WTC11 (cell line): Measurements from ENCODE around the gene COL4A2. TPM values are rescaled to one million over a fixed set of nuclear protein-coding genes. Genes with fewer than 3 reads are reported as not detected.
A peak's percentile ranks its signal among the peaks of the same experiment; 100 is the strongest.

Source experiments
- ATAC-seq: fragments of 200-7000 bp; cut with Tn5 transposase; 2 replicates; pipeline ENCODE4 v1.10.0; 2021; ENCODE audit warnings: mild to moderate bottlenecking, moderate library complexity
- CTCF ChIA-PET: fragments of 300-600 bp; sonication (Branson Sonifier 250); formaldehyde crosslinking; loops from one replicate; lab custom pipeline; 2021; ENCODE audit warnings: antibody characterized with exemption; lab: Charles Lee
- POLR2A ChIA-PET: fragments of 350-600 bp; sonication (Branson Sonifier 250); formaldehyde crosslinking; loops from one replicate; lab custom pipeline; 2021; ENCODE audit warnings: antibody characterized with exemption; lab: Charles Lee
- DNase-seq: peaks from one replicate; pipeline ENCODE4 v3.0.0; 2021; ENCODE audit warnings: low spot score
- H3K27ac Mint-ChIP-seq: 2 replicates; pipeline ENCODE4 v1.8.0; 2021; ENCODE audit warnings: mixed read lengths
- H3K27me3 Mint-ChIP-seq: 2 replicates; pipeline ENCODE4 v1.8.0; 2021; ENCODE audit warnings: low read depth, mild to moderate bottlenecking, moderate library complexity, mixed read lengths
- H3K36me3 Mint-ChIP-seq: 2 replicates; pipeline ENCODE4 v1.8.0; 2021; ENCODE audit warnings: mixed read lengths
- H3K4me1 Mint-ChIP-seq: 2 replicates; pipeline ENCODE4 v1.8.0; 2022; ENCODE audit warnings: mixed read lengths
- H3K4me3 Mint-ChIP-seq: 2 replicates; pipeline ENCODE4 v1.8.0; 2021; ENCODE audit warnings: mild to moderate bottlenecking, moderate library complexity, mixed read lengths
- H3K9me3 Mint-ChIP-seq: 2 replicates; pipeline ENCODE4 v1.8.0; 2021; ENCODE audit warnings: mixed read lengths
- E2F1 ChIP-seq: sonication (generic); formaldehyde crosslinking; IDR thresholded peaks from 2 replicates; pipeline ENCODE4 v1.8.0; 2022; ENCODE audit warnings: mild to moderate bottlenecking, missing genetic modification reagents
- ELF4 ChIP-seq: sonication (generic); formaldehyde crosslinking; IDR thresholded peaks from 2 replicates; pipeline ENCODE4 v1.8.1; 2022; ENCODE audit warnings: low read depth, mild to moderate bottlenecking, moderate library complexity, missing genetic modification reagents
- ESRRA ChIP-seq: sonication (generic); formaldehyde crosslinking; IDR thresholded peaks from 2 replicates; pipeline ENCODE4 v1.8.1; 2022; ENCODE audit warnings: mild to moderate bottlenecking, missing genetic modification reagents, borderline replicate concordance
- ETV6 ChIP-seq: sonication (generic); formaldehyde crosslinking; IDR thresholded peaks from 2 replicates; pipeline ENCODE4 v1.8.1; 2022; ENCODE audit warnings: mild to moderate bottlenecking, missing genetic modification reagents
- FOXK1 ChIP-seq: sonication (generic); formaldehyde crosslinking; IDR thresholded peaks from 2 replicates; pipeline ENCODE4 v1.8.0; 2022; ENCODE audit warnings: mild to moderate bottlenecking, moderate library complexity, missing genetic modification reagents
- GRHL2 ChIP-seq: fragments of 250-450 bp; sonication (Bioruptor Pico); IDR thresholded peaks from 2 replicates; pipeline ENCODE4 v1.8.0; 2022; ENCODE audit warnings: mild to moderate bottlenecking, moderate library complexity; ENCODE audit not compliant: insufficient replicate concordance, severe bottlenecking
- HMGA2 ChIP-seq: fragments of 250-450 bp; sonication (Bioruptor Pico); IDR thresholded peaks from 2 replicates; pipeline ENCODE4 v1.4.0; 2021; ENCODE audit warnings: mild to moderate bottlenecking, moderate library complexity
- MYBL2 ChIP-seq: sonication (generic); formaldehyde crosslinking; IDR thresholded peaks from 2 replicates; pipeline ENCODE4 v1.8.1; 2023; ENCODE audit warnings: mild to moderate bottlenecking, moderate library complexity, missing genetic modification reagents
- NFATC4 ChIP-seq: fragments of 250-450 bp; sonication (Bioruptor Pico); IDR thresholded peaks from 2 replicates; pipeline ENCODE4 v1.9.0; 2021; ENCODE audit warnings: mild to moderate bottlenecking
- NFE2L1 ChIP-seq: sonication (generic); formaldehyde crosslinking; IDR thresholded peaks from 2 replicates; pipeline ENCODE4 v1.8.1; 2023; ENCODE audit warnings: missing genetic modification reagents
- OVOL2 ChIP-seq: fragments of 250-450 bp; sonication (Bioruptor Pico); IDR thresholded peaks from 2 replicates; pipeline ENCODE4 v1.9.0; 2021; ENCODE audit warnings: mild to moderate bottlenecking, borderline replicate concordance
- RORB ChIP-seq: fragments of 250-450 bp; sonication (Bioruptor Pico); IDR thresholded peaks from 2 replicates; pipeline ENCODE4 v1.9.0; 2021; ENCODE audit warnings: mild to moderate bottlenecking
- SOX15 ChIP-seq: fragments of 250-450 bp; sonication (Bioruptor Pico); IDR thresholded peaks from 2 replicates; pipeline ENCODE4 v1.9.0; 2021; ENCODE audit warnings: mild to moderate bottlenecking
- TEAD1 ChIP-seq: sonication (generic); formaldehyde crosslinking; IDR thresholded peaks from 2 replicates; pipeline ENCODE4 v1.8.0; 2022; ENCODE audit warnings: mild to moderate bottlenecking, missing genetic modification reagents
- TEAD4 ChIP-seq: sonication (generic); formaldehyde crosslinking; IDR thresholded peaks from 2 replicates; pipeline ENCODE4 v1.8.0; 2022; ENCODE audit warnings: mild to moderate bottlenecking, missing genetic modification reagents
- ZNF396 ChIP-seq: fragments of 250-450 bp; sonication (Bioruptor Pico); IDR thresholded peaks from 2 replicates; pipeline ENCODE4 v1.8.0; 2021; ENCODE audit warnings: mild to moderate bottlenecking, moderate library complexity, borderline replicate concordance
- ZNF423 ChIP-seq: fragments of 250-450 bp; sonication (Bioruptor Pico); IDR thresholded peaks from 2 replicates; pipeline ENCODE4 v2.1.2; 2022; ENCODE audit warnings: mild to moderate bottlenecking, moderate library complexity
- ZNF671 ChIP-seq: fragments of 250-450 bp; sonication (Bioruptor Pico); IDR thresholded peaks from 2 replicates; pipeline ENCODE4 v1.8.0; 2021; ENCODE audit warnings: mild to moderate bottlenecking
- total RNA-seq: library from RNA; stranded (reverse); gene quantifications from 3 replicates; pipeline ENCODE4 v1.2.3, GENCODE V29; 2021
- TF ChIP-seq, protein P1 (sequence below): sonication (generic); formaldehyde crosslinking; IDR thresholded peaks from 2 replicates; pipeline ENCODE4 v1.8.0; 2023; ENCODE audit warnings: missing genetic modification reagents, mild to moderate bottlenecking, borderline replicate concordance
- TF ChIP-seq, protein P2 (sequence below): fragments of 250-450 bp; sonication (Bioruptor Pico); IDR thresholded peaks from 2 replicates; pipeline ENCODE4 v1.9.0; 2021; ENCODE audit warnings: mild to moderate bottlenecking

COL4A2 gene
- total RNA-seq, 1 experiment from 2014 or later, result 109 TPM

DNA sequence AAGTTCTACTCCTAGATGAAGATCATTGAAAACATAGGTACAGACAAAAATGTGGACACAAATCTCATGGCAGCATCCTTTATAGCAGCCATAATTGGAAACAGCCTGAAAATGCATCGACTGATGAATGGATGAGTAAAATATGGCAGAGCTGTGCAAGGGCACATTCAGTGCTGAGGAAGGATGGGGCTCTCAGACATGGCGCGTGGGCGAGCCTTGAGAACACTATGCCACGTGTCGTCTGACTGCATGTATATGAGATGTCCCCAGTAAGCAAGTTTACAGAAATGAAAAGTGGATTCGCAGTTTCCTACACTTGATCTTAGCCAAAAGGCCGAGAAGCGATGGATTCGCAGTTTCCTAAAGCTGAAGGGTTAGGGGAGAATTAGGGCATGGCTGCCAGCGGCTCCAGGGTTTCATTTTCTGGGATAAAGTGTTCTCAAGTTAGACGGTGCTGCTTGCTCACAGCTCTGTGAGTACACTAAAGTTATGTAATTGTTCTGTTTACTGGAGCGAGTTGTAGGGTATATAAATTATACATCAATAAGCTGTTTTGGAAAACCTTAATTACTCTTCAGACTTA is 176.4 kb downstream of the COL4A2 start:
- Mint-ChIP-seq H3K27me3 (no peaks in the 10 kb centered on the region), H3K36me3 (peaks cover 28% of the 10 kb centered on the region), H3K4me1 (peaks cover 34% of the 10 kb centered on the region), H3K9me3 (no peaks in the 10 kb centered on the region), H3K27ac (peak overlapping the region; percentile 81; the same call in 1 of the 2 replicates), H3K4me3 (no peak overlapping the region)
- CTCF ChIA-PET, result interaction anchor here (1.2 kb wide), 1 partner anchor 162 kb away, joined by 3 read pairs; no protein-coding TSS in a partner anchor
- DNase-seq (no peak), ATAC-seq (no peak)
- TF ChIP-seq ZNF396 (CRISPR knock-in tag), result no peak
- TF ChIP-seq ESRRA (CRISPR knock-in tag), result no peak
- no peak for TF ChIP-seq OVOL2 (CRISPR knock-in tag)
- no peak for TF ChIP-seq GRHL2 (CRISPR knock-in tag)
- no peak for TF ChIP-seq NFATC4 (CRISPR knock-in tag)
- TF ChIP-seq, protein P1, sequence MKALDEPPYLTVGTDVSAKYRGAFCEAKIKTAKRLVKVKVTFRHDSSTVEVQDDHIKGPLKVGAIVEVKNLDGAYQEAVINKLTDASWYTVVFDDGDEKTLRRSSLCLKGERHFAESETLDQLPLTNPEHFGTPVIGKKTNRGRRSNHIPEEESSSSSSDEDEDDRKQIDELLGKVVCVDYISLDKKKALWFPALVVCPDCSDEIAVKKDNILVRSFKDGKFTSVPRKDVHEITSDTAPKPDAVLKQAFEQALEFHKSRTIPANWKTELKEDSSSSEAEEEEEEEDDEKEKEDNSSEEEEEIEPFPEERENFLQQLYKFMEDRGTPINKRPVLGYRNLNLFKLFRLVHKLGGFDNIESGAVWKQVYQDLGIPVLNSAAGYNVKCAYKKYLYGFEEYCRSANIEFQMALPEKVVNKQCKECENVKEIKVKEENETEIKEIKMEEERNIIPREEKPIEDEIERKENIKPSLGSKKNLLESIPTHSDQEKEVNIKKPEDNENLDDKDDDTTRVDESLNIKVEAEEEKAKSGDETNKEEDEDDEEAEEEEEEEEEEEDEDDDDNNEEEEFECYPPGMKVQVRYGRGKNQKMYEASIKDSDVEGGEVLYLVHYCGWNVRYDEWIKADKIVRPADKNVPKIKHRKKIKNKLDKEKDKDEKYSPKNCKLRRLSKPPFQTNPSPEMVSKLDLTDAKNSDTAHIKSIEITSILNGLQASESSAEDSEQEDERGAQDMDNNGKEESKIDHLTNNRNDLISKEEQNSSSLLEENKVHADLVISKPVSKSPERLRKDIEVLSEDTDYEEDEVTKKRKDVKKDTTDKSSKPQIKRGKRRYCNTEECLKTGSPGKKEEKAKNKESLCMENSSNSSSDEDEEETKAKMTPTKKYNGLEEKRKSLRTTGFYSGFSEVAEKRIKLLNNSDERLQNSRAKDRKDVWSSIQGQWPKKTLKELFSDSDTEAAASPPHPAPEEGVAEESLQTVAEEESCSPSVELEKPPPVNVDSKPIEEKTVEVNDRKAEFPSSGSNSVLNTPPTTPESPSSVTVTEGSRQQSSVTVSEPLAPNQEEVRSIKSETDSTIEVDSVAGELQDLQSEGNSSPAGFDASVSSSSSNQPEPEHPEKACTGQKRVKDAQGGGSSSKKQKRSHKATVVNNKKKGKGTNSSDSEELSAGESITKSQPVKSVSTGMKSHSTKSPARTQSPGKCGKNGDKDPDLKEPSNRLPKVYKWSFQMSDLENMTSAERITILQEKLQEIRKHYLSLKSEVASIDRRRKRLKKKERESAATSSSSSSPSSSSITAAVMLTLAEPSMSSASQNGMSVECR (CRISPR knock-in tag), result no peak
- no peak for TF ChIP-seq ZNF671 (CRISPR knock-in tag)
- no peak for TF ChIP-seq ELF4 (CRISPR knock-in tag)
- TF ChIP-seq RORB, result no peak
- POLR2A ChIA-PET, result no interaction called here

DNA sequence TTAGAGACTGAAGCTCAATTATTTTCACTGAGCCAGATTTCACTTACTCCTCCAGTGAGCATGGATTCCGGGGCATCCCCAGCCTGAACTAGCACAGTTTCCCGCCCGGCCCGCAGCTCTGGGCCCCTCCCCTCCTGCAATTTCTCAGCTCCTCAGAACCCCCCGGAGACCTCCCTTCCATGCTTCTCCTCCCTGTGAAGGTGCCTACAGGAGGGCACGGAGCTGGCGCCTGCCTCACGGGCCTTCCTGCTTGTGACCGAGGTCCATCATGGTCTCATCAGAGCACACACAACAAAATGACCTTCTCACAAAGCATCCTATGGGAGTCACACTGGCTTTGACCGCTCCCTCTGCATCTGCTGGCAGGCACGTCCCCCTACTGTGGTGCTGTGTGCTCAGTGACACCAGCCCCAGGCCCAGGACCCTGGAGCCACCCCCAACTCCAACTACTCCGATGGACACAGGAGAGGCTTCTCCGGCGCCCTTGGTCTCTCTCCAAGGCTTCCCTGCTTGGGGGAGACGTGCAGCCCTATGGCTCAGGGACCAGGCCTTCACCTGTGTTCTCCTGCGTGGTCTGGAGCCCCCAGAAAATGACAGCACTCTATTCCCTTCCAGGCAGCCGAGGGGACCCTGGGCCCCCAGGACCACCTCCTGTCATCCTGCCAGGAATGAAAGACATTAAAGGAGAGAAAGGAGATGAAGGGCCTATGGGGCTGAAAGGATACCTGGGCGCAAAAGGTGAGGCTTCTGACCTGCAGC is 177.4 kb downstream of the COL4A2 start:
- POLR2A ChIA-PET, result interaction anchor here (0.7 kb wide), 1 partner anchor 186 kb away, joined by 3 read pairs; no protein-coding TSS in a partner anchor

GRCh38 chr13:110485604-110486003 is 178.5 kb downstream of the COL4A2 start:
- ATAC-seq, result peak; percentile 89
- Mint-ChIP-seq H3K36me3 (peaks cover 31% of the 10 kb centered on the region), H3K4me3 (no peak overlapping the region)
- peak; percentile 85; the same call in 1 of the 2 replicates for TF ChIP-seq TEAD4 (CRISPR knock-in tag)
- TF ChIP-seq NFATC4 (CRISPR knock-in tag), result no peak
- TF ChIP-seq SOX15, result peak; percentile 76; the same call in 1 of the 2 replicates
- TF ChIP-seq MYBL2 (CRISPR knock-in tag), result 0 out of 2 replicates have a peak, but pooled peaks have one; percentile 33
- peak; percentile 72; the same call in 1 of the 2 replicates for TF ChIP-seq TEAD1 (CRISPR knock-in tag)
- TF ChIP-seq, protein P2, sequence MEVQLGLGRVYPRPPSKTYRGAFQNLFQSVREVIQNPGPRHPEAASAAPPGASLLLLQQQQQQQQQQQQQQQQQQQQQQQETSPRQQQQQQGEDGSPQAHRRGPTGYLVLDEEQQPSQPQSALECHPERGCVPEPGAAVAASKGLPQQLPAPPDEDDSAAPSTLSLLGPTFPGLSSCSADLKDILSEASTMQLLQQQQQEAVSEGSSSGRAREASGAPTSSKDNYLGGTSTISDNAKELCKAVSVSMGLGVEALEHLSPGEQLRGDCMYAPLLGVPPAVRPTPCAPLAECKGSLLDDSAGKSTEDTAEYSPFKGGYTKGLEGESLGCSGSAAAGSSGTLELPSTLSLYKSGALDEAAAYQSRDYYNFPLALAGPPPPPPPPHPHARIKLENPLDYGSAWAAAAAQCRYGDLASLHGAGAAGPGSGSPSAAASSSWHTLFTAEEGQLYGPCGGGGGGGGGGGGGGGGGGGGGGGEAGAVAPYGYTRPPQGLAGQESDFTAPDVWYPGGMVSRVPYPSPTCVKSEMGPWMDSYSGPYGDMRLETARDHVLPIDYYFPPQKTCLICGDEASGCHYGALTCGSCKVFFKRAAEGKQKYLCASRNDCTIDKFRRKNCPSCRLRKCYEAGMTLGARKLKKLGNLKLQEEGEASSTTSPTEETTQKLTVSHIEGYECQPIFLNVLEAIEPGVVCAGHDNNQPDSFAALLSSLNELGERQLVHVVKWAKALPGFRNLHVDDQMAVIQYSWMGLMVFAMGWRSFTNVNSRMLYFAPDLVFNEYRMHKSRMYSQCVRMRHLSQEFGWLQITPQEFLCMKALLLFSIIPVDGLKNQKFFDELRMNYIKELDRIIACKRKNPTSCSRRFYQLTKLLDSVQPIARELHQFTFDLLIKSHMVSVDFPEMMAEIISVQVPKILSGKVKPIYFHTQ (CRISPR knock-in tag), result no peak
- TF ChIP-seq ETV6, result peak; percentile 18; the same call in 1 of the 2 replicates
- peak; percentile 99 for TF ChIP-seq ZNF423 (CRISPR knock-in tag)
- TF ChIP-seq FOXK1 (CRISPR knock-in tag), result no peak
- no peak for TF ChIP-seq E2F1 (CRISPR knock-in tag)
- TF ChIP-seq, all 79 proteins: peak for 6
- Mint-ChIP-seq H3K4me1 (peaks cover 34% of the 10 kb centered on the region), H3K9me3 (no peaks in the 10 kb centered on the region), H3K27ac (peak overlapping the region; percentile 99), H3K27me3 (no peaks in the 10 kb centered on the region)
- ChIA-PET CTCF (interaction anchor here (3.1 kb wide), 1 partner anchor 30 kb away, joined by 16 read pairs; no protein-coding TSS in a partner anchor), POLR2A (interaction anchor here (1.0 kb wide), 1 partner anchor 42 kb away, joined by 3 read pairs; no protein-coding TSS in a partner anchor)
- DNase-seq, result peak; percentile 86

More for the DNA sequence above, 177.4 kb downstream of the COL4A2 start:
- no peaks in the 10 kb centered on the region for H3K27me3 Mint-ChIP-seq
- no peak for DNase-seq
- peaks cover 34% of the 10 kb centered on the region for H3K4me1 Mint-ChIP-seq
- no peaks in the 10 kb centered on the region for H3K9me3 Mint-ChIP-seq
- TF ChIP-seq NFE2L1 (CRISPR knock-in tag), result no peak
- no peak for TF ChIP-seq HMGA2 (CRISPR knock-in tag)
- CTCF ChIA-PET, result interaction anchor here (0.6 to 1.2 kb wide), 2 partner anchors 161 to 199 kb away, joined by 3 read pairs; no protein-coding TSS in a partner anchor
- no peak for ATAC-seq
- H3K36me3 Mint-ChIP-seq, result peaks cover 31% of the 10 kb centered on the region
- H3K4me3 Mint-ChIP-seq, result no peak overlapping the region
- peak overlapping the region; percentile 94 for H3K27ac Mint-ChIP-seq
